Neural cell (in vitro differentiated cells): Measurements from ENCODE around the gene ZBTB44. TPM values are rescaled to one million over a fixed set of nuclear protein-coding genes. Genes with fewer than 3 reads are reported as not detected.

Experiments used
- H2AFZ ChIP-seq: fragments of 200-600, 300-800 bp; sonication (generic), shearing (Covaris generic); 2 replicates; pipeline ENCODE4 v1.6.0; 2014; ENCODE audit warnings: low read depth, mild to moderate bottlenecking, antibody characterized with exemption, low read length, moderate library complexity
- H3F3A ChIP-seq: fragments of 200-600 bp; shearing (Covaris generic); 2 replicates; pipeline ENCODE4 v1.6.1; 2016; ENCODE audit warnings: mild to moderate bottlenecking, moderate library complexity, mixed read lengths, antibody characterized with exemption, low read length; ENCODE audit not compliant: insufficient read depth, poor library complexity, severe bottlenecking
- H3K27ac ChIP-seq: fragments of 200-600, 300-800 bp; sonication (generic), shearing (Covaris generic); 2 replicates; pipeline ENCODE4 v1.5.1; 2014; ENCODE audit warnings: mild to moderate bottlenecking, low read length, moderate library complexity
- H3K27me3 ChIP-seq: fragments of 300-800, 200-600 bp; sonication (generic), shearing (Covaris generic); 2 replicates; pipeline ENCODE4 v1.6.0; 2014; ENCODE audit warnings: mild to moderate bottlenecking, low read depth, low read length, moderate library complexity; ENCODE audit not compliant: insufficient read depth
- H3K36me3 ChIP-seq: fragments of 300-800, 200-600 bp; sonication (generic), shearing (Covaris generic); 2 replicates; pipeline ENCODE4 v1.5.1; 2014; ENCODE audit warnings: mild to moderate bottlenecking, antibody characterized with exemption, low read length, moderate library complexity; ENCODE audit not compliant: insufficient read depth
- H3K4me2 ChIP-seq: fragments of 300-800, 200-600 bp; sonication (generic), shearing (Covaris generic); 2 replicates; pipeline ENCODE4 v1.6.0; 2014; ENCODE audit warnings: mild to moderate bottlenecking, low read length
- H3K4me3 ChIP-seq: fragments of 300-800, 200-600 bp; sonication (generic), shearing (Covaris generic); 2 replicates; pipeline ENCODE4 v1.5.1; 2014; ENCODE audit warnings: mild to moderate bottlenecking, low read length, moderate library complexity
- H3K79me2 ChIP-seq: fragments of 200-600 bp; shearing (Covaris generic); replicated peaks from 2 replicates; pipeline ENCODE4 v1.6.0; 2014; ENCODE audit warnings: mild to moderate bottlenecking, low read length, moderate library complexity; ENCODE audit not compliant: insufficient read depth
- H3K9ac ChIP-seq: fragments of 300-800, 200-600 bp; sonication (generic), shearing (Covaris generic); 2 replicates; pipeline ENCODE4 v1.6.1; 2016; ENCODE audit warnings: mild to moderate bottlenecking, low read length, mixed read lengths
- H3K9me2 ChIP-seq: fragments of 200-600 bp; shearing (Covaris generic); 2 replicates; pipeline ENCODE4 v1.6.1; 2016; ENCODE audit warnings: mild to moderate bottlenecking, low read length, mixed read lengths; ENCODE audit not compliant: insufficient read depth
- H3K9me3 ChIP-seq: fragments of 200-600, 300-800 bp; sonication (generic), shearing (Covaris generic); 2 replicates; pipeline ENCODE4 v1.6.1; 2016; ENCODE audit warnings: mild to moderate bottlenecking, mixed run types, low read length, moderate library complexity, mixed read lengths
- H4K20me1 ChIP-seq: fragments of 200-600 bp; shearing (Covaris generic); 2 replicates; pipeline ENCODE4 v1.6.1; 2016; ENCODE audit warnings: mild to moderate bottlenecking, mixed run types; ENCODE audit not compliant: insufficient read depth
- EP300 ChIP-seq: fragments of 450-650 bp; conservative IDR thresholded peaks from 2 replicates; pipeline ENCODE4 v1.6.1; 2014; ENCODE audit warnings: antibody characterized with exemption, mild to moderate bottlenecking, moderate library complexity; ENCODE audit not compliant: poor library complexity, severe bottlenecking
- EZH2 ChIP-seq: fragments of 200-600, 300-800 bp; shearing (Covaris generic), sonication (generic); IDR thresholded peaks from 2 replicates; pipeline ENCODE4 v1.6.1; 2014; ENCODE audit warnings: antibody characterized with exemption, low read length, borderline replicate concordance, mild to moderate bottlenecking; ENCODE audit not compliant: insufficient read depth, poor library complexity, severe bottlenecking
- MXI1 ChIP-seq: fragments of 450-650 bp; conservative IDR thresholded peaks from 2 replicates; pipeline ENCODE4 v1.6.1; 2014; ENCODE audit warnings: antibody characterized with exemption, mild to moderate bottlenecking; ENCODE audit not compliant: poor library complexity, severe bottlenecking
- POLR2AphosphoS5 ChIP-seq: IDR thresholded peaks from 2 replicates; pipeline ENCODE4 v1.6.1; 2012
- RAD21 ChIP-seq: fragments of 450-650 bp; conservative IDR thresholded peaks from 2 replicates; pipeline ENCODE4 v1.6.1; 2014; ENCODE audit warnings: antibody characterized with exemption, mild to moderate bottlenecking, moderate library complexity
- SMC3 ChIP-seq: fragments of 450-650 bp; conservative IDR thresholded peaks from 2 replicates; pipeline ENCODE4 v1.6.1; 2014; ENCODE audit warnings: antibody characterized with exemption, mild to moderate bottlenecking, moderate library complexity; ENCODE audit not compliant: poor library complexity
- TAF1 ChIP-seq: IDR thresholded peaks from 2 replicates; pipeline ENCODE4 v1.6.1; 2012; ENCODE audit warnings: low read depth
- polyA plus RNA-seq: library from polyadenylated mRNA; depleted of rRNA; stranded (reverse); fragments of >200 nt; gene quantifications from 2 replicates; pipeline ENCODE4 v1.2.3, GENCODE V29; 2014
- TF ChIP-seq, protein P1 (sequence below): fragments of 450-650 bp; IDR thresholded peaks from 2 replicates; pipeline ENCODE4 v1.5.1; 2014; ENCODE audit warnings: antibody characterized with exemption, mild to moderate bottlenecking, moderate library complexity; ENCODE audit not compliant: poor library complexity, severe bottlenecking
- TF ChIP-seq, protein P2 (sequence below): IDR thresholded peaks from 2 replicates; pipeline ENCODE4 v1.6.1; 2012; ENCODE audit warnings: borderline replicate concordance

Gene ZBTB44
- polyA plus RNA-seq, 1 donor from 2014 or later, result 23.3 TPM

DNA sequence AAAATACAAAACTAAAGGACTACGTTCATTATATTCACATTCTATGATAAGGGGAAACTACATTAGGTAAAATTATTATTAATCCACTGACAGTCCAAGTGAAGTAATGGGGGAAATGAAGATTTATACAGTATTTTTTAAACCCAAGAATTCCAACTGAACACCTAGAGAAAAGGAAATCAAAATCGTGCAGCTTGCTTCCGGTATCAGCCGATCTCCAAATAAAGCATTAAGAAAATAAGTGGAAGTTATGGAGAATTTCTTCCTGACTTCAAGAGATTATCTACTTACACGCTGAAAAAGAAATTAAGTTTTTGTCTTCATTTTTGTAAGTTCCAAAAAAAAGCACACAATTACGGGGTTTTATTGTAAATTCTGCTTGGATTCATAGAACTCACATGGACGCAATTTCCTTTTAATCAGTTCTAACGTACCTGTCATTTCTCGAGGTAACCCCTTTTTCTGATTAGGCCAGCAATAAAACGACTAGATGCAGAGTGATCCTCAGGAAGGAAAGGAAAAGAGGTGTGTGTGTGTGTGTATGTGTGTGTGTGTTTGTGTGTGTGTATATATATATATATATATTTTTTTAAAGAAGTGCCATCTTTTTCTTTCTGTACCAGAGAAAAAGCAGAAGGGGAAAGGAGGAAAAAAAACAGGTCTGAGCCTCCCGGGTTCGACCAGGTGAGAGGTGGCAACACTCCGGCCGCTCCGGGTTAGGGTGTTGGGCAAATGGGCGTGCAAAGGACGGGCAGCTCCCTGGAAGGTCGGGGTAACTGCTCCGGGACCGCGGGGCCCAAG, 1.1 kb downstream of the ZBTB44 start:
- TF ChIP-seq SMC3, result no peak
- TF ChIP-seq POLR2AphosphoS5, result no peak
- TF ChIP-seq RAD21, result no peak
- no peak for TF ChIP-seq EP300
- TF ChIP-seq EZH2, result no peak
- TF ChIP-seq, protein P1, sequence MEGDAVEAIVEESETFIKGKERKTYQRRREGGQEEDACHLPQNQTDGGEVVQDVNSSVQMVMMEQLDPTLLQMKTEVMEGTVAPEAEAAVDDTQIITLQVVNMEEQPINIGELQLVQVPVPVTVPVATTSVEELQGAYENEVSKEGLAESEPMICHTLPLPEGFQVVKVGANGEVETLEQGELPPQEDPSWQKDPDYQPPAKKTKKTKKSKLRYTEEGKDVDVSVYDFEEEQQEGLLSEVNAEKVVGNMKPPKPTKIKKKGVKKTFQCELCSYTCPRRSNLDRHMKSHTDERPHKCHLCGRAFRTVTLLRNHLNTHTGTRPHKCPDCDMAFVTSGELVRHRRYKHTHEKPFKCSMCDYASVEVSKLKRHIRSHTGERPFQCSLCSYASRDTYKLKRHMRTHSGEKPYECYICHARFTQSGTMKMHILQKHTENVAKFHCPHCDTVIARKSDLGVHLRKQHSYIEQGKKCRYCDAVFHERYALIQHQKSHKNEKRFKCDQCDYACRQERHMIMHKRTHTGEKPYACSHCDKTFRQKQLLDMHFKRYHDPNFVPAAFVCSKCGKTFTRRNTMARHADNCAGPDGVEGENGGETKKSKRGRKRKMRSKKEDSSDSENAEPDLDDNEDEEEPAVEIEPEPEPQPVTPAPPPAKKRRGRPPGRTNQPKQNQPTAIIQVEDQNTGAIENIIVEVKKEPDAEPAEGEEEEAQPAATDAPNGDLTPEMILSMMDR, result no peak
- TF ChIP-seq, protein P2, sequence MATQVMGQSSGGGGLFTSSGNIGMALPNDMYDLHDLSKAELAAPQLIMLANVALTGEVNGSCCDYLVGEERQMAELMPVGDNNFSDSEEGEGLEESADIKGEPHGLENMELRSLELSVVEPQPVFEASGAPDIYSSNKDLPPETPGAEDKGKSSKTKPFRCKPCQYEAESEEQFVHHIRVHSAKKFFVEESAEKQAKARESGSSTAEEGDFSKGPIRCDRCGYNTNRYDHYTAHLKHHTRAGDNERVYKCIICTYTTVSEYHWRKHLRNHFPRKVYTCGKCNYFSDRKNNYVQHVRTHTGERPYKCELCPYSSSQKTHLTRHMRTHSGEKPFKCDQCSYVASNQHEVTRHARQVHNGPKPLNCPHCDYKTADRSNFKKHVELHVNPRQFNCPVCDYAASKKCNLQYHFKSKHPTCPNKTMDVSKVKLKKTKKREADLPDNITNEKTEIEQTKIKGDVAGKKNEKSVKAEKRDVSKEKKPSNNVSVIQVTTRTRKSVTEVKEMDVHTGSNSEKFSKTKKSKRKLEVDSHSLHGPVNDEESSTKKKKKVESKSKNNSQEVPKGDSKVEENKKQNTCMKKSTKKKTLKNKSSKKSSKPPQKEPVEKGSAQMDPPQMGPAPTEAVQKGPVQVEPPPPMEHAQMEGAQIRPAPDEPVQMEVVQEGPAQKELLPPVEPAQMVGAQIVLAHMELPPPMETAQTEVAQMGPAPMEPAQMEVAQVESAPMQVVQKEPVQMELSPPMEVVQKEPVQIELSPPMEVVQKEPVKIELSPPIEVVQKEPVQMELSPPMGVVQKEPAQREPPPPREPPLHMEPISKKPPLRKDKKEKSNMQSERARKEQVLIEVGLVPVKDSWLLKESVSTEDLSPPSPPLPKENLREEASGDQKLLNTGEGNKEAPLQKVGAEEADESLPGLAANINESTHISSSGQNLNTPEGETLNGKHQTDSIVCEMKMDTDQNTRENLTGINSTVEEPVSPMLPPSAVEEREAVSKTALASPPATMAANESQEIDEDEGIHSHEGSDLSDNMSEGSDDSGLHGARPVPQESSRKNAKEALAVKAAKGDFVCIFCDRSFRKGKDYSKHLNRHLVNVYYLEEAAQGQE, result no peak
- no peak for TF ChIP-seq MXI1
- TF ChIP-seq TAF1, result no peak
- no peaks in the 10 kb centered on the region for H3K9me3 ChIP-seq
- peak overlapping the region; percentile 59 for H3K27ac ChIP-seq
- H3K4me3 ChIP-seq, result peak overlapping the region; percentile 83
- peaks cover 40% of the 10 kb centered on the region for H3K79me2 ChIP-seq
- no peaks in the 10 kb centered on the region for H3K36me3 ChIP-seq
- peak overlapping the region; percentile 94 for H3K4me2 ChIP-seq
- H3F3A ChIP-seq, result no peaks in the 10 kb centered on the region
- no peaks in the 10 kb centered on the region for H3K9me2 ChIP-seq
- H3K9ac ChIP-seq, result peak overlapping the region; percentile 78
- no peaks in the 10 kb centered on the region for H3K27me3 ChIP-seq
- H2AFZ ChIP-seq, result peak overlapping the region; percentile 36
- H4K20me1 ChIP-seq, result no peaks in the 10 kb centered on the region

DNA sequence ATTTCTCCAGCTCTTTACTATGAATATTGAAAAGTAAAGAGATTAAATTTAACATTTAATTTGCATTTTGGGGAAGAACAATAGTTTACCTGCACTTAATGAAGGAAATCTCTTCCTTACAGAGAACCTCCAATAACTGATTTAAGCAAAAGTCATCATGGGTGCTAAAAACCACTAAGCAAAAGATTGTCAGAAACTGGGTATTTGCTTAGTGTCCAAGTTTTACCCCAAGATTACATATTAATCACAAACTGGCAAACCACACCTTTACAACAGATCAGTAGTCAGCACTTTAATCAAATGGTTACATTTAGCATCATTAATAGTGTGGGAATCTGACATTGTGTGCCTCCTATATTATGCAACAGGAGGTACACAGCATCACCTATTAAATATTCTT, 2.7 kb downstream of the ZBTB44 start:
- H3K27ac ChIP-seq, result no peak overlapping the region
- H3K9me3 ChIP-seq, result peaks cover 3% of the 10 kb centered on the region
- no peaks in the 10 kb centered on the region for H4K20me1 ChIP-seq
- H3K27me3 ChIP-seq, result no peaks in the 10 kb centered on the region
- no peak overlapping the region for H2AFZ ChIP-seq
- no peak overlapping the region for H3K4me2 ChIP-seq
- H3K9ac ChIP-seq, result no peak overlapping the region
- H3F3A ChIP-seq, result no peaks in the 10 kb centered on the region
- no peaks in the 10 kb centered on the region for H3K9me2 ChIP-seq
- H3K79me2 ChIP-seq, result peaks cover 54% of the 10 kb centered on the region
- no peaks in the 10 kb centered on the region for H3K36me3 ChIP-seq
- no peak for TF ChIP-seq EP300
- TF ChIP-seq POLR2AphosphoS5, result no peak
- TF ChIP-seq MXI1, result no peak
- TF ChIP-seq RAD21, result no peak
- TF ChIP-seq, protein P1, result no peak
- TF ChIP-seq, protein P2, result no peak
- no peak for TF ChIP-seq EZH2
- TF ChIP-seq TAF1, result no peak
- no peak for TF ChIP-seq SMC3
- peak overlapping the region; percentile 83 for H3K4me3 ChIP-seq
